ENCODE results near the gene DAB1.

DNA sequence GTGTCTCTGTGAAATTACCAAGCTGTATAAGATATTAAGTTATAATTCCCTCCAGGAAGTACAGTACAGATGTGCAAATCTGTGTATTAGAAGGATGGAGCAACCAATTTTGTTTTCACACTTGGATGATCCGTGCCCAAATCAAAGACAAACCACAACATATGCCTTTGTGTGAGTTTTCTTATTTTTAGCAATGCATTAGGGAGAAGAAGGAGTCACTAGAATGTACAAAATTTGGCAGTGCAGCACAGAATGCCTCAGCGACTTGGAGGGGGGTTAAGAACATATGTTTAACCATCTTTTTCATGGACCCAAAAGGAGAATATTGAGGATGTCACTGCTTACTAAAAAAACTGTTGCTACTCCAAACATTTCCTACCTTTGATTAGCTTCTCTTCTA lies 45.3 kb downstream of the DAB1 start:
- TF ChIP-seq CTCF (IDR thresholded peaks at IDR 0.05; ENCODE audit: insufficient read depth, low read depth, low read length) (no peak), EZH2 (IDR thresholded peaks at IDR 0.05; ENCODE audit: insufficient read depth, low read length) (no peak)

Measured in astrocyte (in vitro differentiated cells and primary cell).